Vagina (tissue), 2 donors: ENCODE results near the gene WDSUB1.

ENCODE experiments used
- CTCF ChIP-seq, 3 experiments: fragments of 450-650 bp in 2 of 3; fragments of 200-600 bp in 1 of 3; sonication (generic) in 1 of 3; IDR thresholded peaks; one replicate each; pipeline ENCODE4 v1.5.1; 2017 to 2019; ENCODE audit warnings: antibody characterized with exemption in 3 of 3, mild to moderate bottlenecking in 2 of 3, moderate library complexity in 2 of 3
- POLR2A ChIP-seq, 2 donors: fragments of 450-650 bp; IDR thresholded peaks; one replicate each; pipeline ENCODE4 v1.6.1; 2017; ENCODE audit warnings: antibody characterized with exemption in 2 of 2, mild to moderate bottlenecking in 2 of 2, moderate library complexity in 2 of 2

- TF ChIP-seq POLR2A (IDR thresholded peaks at IDR 0.05), result no peak
- no peak for TF ChIP-seq CTCF (IDR thresholded peaks at IDR 0.05)
Observed at GRCh38 chr2:159199761-159200465, 86.6 kb downstream of the WDSUB1 start.
